C4-2B (cell line): ENCODE data around the gene KRT80.

Source experiments
- H3K27ac ChIP-seq: fragments of 450-650 bp; 2 replicates; pipeline ENCODE4 v1.5.1; 2017
- ZFX ChIP-seq: fragments of 450-650 bp; IDR thresholded peaks from 2 replicates; pipeline ENCODE4 v1.6.1; 2017
- TF ChIP-seq, protein P1 (sequence below): fragments of 450-650 bp; conservative IDR thresholded peaks from 2 replicates; pipeline ENCODE4 v1.5.1; 2017; ENCODE audit warnings: mild to moderate bottlenecking

The KRT80 gene

GRCh38 chr12:52141306-52141705 lies 50.5 kb downstream of the KRT80 start:
- TF ChIP-seq, protein P1, sequence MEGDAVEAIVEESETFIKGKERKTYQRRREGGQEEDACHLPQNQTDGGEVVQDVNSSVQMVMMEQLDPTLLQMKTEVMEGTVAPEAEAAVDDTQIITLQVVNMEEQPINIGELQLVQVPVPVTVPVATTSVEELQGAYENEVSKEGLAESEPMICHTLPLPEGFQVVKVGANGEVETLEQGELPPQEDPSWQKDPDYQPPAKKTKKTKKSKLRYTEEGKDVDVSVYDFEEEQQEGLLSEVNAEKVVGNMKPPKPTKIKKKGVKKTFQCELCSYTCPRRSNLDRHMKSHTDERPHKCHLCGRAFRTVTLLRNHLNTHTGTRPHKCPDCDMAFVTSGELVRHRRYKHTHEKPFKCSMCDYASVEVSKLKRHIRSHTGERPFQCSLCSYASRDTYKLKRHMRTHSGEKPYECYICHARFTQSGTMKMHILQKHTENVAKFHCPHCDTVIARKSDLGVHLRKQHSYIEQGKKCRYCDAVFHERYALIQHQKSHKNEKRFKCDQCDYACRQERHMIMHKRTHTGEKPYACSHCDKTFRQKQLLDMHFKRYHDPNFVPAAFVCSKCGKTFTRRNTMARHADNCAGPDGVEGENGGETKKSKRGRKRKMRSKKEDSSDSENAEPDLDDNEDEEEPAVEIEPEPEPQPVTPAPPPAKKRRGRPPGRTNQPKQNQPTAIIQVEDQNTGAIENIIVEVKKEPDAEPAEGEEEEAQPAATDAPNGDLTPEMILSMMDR: no peak; the same call in 1 of the 2 replicates
- TF ChIP-seq ZFX: no peak

DNA sequence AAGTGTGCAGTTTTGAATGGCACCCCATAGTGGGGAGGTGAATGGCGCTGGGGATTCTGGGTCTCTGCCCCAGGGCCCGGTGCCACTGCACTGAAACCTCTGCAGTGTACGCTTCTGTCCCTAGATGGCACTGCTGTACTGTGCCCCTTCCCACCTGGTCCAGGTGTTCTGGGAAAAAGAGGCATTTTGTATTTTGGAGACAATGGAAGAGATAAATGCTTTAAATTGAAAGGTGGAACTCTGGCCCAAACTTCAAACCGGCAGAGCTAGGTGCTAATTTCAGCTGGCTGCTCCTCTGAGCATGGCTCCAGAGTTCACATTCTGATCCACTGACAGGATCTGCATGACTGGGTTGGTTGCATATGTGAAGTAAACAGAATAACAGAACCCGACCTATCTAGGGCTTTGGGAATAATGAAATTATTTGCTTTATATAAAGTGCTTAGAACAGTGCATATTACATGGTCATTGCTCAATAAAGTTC lies 52.2 kb downstream of the KRT80 start:
- TF ChIP-seq, protein P1: peak; percentile 99
- no peak for TF ChIP-seq ZFX
- H3K27ac ChIP-seq: no peak overlapping the region

More at GRCh38 chr12:52141306-52141705, 50.5 kb downstream of the KRT80 start:
- H3K27ac ChIP-seq: no peak overlapping the region

GRCh38 chr12:52139147-52139546 lies 52.7 kb downstream of the KRT80 start:
- TF ChIP-seq ZFX: no peak
- TF ChIP-seq, protein P1: no peak

GRCh38 chr12:52137746-52138145 lies 54.1 kb downstream of the KRT80 start:
- no peak for TF ChIP-seq ZFX
- TF ChIP-seq, protein P1: no peak
- H3K27ac ChIP-seq: no peak overlapping the region

More at GRCh38 chr12:52139147-52139546, 52.7 kb downstream of the KRT80 start:
- no peak overlapping the region for H3K27ac ChIP-seq

GRCh38 chr12:52132754-52133161 lies 59.1 kb downstream of the KRT80 start:
- H3K27ac ChIP-seq: no peak overlapping the region; the same call in 1 of the 2 replicates
- TF ChIP-seq, protein P1: no peak
- no peak for TF ChIP-seq ZFX

GRCh38 chr12:52130711-52131110 lies 61.1 kb downstream of the KRT80 start:
- TF ChIP-seq, protein P1: no peak
- TF ChIP-seq ZFX: no peak
- peak overlapping the region; percentile 99 for H3K27ac ChIP-seq

GRCh38 chr12:52127683-52128450 lies 63.9 kb downstream of the KRT80 start:
- H3K27ac ChIP-seq: peak overlapping the region; percentile 99
- TF ChIP-seq, protein P1: no peak
- TF ChIP-seq ZFX: no peak
